Measurements from ENCODE around the gene UBTD2.
"Not testable (repeated sequence)": the region's sequence is repeated elsewhere in the genome, so short reads cannot be mapped to it uniquely, and the experiment has no call there.

The UBTD2 gene

GRCh38 chr5:172303572-172304335, 20.2 kb upstream of the UBTD2 start:
- TF ChIP-seq POLR2A (IDR thresholded peaks at IDR 0.05; ENCODE audit: low read length) (no peak), GATA1 (IDR thresholded peaks at IDR 0.05; ENCODE audit: low read depth, low read length) (no peak)
- peak in 1 of 2 experiments; percentile 7 for DNase-seq

DNA sequence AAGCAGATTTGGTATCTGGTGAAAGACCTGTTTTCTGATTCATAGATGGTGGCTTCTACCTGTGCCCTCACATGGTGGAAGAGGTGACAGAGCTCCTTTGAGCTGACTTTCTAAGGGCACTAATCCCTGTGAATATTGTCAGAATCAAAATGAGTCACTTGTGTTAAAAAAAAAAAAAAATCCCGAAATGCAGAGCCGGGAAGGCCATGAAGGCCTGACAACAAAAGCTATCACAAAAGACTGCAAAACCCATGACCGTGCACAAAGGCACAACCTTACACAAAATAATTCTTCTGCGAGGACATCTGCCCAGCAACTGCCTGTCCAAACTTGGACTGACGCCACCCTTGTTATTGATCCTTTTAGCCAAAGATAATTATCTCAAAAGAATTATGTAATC, 19.6 kb upstream of the UBTD2 start:
- TF ChIP-seq POLR2A (IDR thresholded peaks at IDR 0.05; ENCODE audit: low read length): no peak
- no peak for TF ChIP-seq GATA1 (IDR thresholded peaks at IDR 0.05; ENCODE audit: low read depth, low read length)
- DNase-seq: no peak

DNA sequence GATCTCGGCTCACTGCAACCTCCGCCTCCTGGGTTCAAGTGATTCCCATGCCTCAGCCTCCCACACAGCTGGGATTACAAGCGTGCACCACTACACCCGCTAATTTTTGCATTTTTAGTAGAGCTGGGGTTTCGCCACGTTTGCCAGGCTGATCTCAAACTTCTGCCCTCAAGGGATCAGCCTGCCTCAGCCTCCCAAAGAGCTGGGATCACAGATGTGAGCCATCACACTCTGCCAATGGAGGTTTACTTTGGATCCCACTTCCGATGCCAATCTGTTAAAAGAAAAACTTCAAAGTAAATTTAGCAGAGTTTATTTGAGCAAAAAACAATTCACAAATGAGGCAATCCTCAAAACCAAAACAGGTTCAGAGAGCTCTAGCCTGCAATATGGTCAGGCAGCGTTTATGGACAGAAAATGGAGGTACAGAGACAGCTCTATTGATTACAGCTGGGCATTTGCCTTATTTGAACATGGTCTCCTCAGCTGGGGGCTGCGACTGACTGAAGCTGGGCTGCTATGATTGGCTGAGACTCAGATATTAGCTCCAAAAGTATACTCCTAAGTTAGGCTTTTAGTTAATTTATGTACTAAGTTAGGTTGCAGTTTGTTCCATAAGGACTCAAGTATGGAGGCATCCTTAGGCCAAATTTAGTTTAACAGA, 18.6 kb upstream of the UBTD2 start:
- TF ChIP-seq GATA1 (IDR thresholded peaks at IDR 0.05; ENCODE audit: low read depth, low read length): no peak
- no peak for TF ChIP-seq POLR2A (IDR thresholded peaks at IDR 0.05; ENCODE audit: low read length)
- DNase-seq: no peak

- no peak for TF ChIP-seq POLR2A (IDR thresholded peaks at IDR 0.05; ENCODE audit: low read length)
- no peak for DNase-seq
Measured at GRCh38 chr5:172299916-172300439, 16.4 kb upstream of the UBTD2 start.

DNA sequence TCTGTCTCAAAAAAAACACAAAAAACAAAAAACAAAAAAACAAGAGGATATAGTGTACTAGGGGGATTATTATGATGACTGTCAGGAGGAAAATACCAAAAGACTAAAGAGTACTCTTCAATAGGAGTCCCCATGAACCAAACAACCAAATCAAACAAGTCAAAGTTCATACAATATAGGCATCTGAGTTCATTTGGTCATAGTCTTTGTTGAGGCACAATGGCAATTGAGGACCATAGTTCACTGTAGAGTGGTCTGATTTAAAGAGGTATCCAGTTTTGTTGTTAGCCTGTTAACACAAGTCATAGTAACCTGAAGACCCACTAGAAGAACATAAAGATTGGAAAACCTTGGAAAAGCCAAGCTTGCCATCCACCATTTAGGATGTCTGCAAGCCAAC, 11.3 kb upstream of the UBTD2 start:
- DNase-seq: no peak
- TF ChIP-seq POLR2A (IDR thresholded peaks at IDR 0.05; ENCODE audit: low read length) (no peak), GATA1 (IDR thresholded peaks at IDR 0.05; ENCODE audit: low read depth, low read length) (no peak)

DNA sequence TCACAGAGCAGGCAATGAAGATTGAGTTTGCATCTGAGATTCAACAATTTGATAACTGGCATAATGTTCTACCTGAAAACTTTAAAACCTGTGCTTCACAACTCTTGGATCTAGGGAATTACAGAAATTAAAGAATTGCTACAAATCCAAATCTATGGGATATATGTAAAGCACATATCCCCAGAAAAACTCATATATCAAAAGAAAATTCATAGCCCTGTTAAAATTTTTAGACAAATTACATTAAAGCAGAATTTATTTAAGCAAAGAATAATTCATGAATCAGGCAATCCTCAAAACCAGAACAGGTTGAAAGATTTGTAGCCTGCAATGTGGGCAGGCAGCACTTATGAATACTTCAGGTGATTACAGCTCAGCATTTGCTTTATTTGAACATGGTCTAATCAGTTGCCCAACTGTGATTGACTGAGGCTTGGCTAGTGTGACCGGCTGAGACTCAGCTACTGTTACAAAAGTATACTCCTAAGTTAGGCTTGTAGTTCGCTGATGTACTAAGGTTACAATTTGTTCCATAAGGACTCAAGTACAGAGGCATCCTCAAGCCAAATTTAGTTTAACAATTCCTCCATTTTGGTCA, 10.3 kb upstream of the UBTD2 start:
- DNase-seq: no peak
- no peak for TF ChIP-seq GATA1 (IDR thresholded peaks at IDR 0.05; ENCODE audit: low read depth, low read length)
- no peak for TF ChIP-seq POLR2A (IDR thresholded peaks at IDR 0.05; ENCODE audit: low read length)

DNA sequence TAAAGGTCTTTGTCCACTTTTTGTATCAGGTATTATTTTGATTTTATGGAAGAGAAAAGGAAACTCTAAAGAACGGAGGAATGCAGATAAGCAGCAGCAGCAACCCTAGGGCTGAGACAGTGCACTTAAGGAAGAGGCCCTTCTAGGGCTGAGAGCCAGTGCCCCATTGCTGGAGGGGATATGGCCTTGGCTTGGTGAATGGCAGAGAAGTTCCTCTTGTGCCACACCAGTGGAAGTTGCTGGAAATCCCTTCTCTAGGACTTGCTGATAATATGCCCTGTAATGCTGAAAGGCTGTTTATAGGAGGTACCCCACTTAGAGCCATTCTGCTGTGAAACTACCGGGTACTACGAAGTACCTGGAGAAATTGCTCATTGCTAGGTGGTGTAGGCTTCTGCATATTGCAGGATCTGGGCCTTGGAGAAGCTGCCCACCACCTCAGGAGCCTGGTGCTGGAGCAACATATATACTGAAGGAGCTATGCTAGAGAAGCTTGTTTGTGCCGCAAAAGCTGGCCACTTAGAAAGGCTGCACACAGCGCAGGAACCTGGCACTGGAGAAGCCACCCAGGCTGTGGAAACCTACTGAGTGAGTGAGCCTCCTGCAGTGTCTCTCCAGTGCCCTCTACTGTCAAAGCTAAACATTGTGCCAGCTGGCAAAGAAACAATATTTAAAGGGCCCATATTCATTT, 9.6 kb upstream of the UBTD2 start:
- peak; percentile 51 to 65 for DNase-seq
- TF ChIP-seq GATA1 (IDR thresholded peaks at IDR 0.05; ENCODE audit: low read depth, low read length): no peak
- TF ChIP-seq POLR2A (IDR thresholded peaks at IDR 0.05; ENCODE audit: low read length): no peak

GRCh38 chr5:172291837-172292236, 8.3 kb upstream of the UBTD2 start:
- DNase-seq: not testable (repeated sequence)

GRCh38 chr5:172288465-172288864, 4.9 kb upstream of the UBTD2 start:
- TF ChIP-seq GATA1 (IDR thresholded peaks at IDR 0.05; ENCODE audit: low read depth, low read length) (no peak), POLR2A (IDR thresholded peaks at IDR 0.05; ENCODE audit: low read length) (no peak)
- no peak for DNase-seq

GRCh38 chr5:172287140-172287539, 3.6 kb upstream of the UBTD2 start:
- not testable (repeated sequence) for DNase-seq

DNA sequence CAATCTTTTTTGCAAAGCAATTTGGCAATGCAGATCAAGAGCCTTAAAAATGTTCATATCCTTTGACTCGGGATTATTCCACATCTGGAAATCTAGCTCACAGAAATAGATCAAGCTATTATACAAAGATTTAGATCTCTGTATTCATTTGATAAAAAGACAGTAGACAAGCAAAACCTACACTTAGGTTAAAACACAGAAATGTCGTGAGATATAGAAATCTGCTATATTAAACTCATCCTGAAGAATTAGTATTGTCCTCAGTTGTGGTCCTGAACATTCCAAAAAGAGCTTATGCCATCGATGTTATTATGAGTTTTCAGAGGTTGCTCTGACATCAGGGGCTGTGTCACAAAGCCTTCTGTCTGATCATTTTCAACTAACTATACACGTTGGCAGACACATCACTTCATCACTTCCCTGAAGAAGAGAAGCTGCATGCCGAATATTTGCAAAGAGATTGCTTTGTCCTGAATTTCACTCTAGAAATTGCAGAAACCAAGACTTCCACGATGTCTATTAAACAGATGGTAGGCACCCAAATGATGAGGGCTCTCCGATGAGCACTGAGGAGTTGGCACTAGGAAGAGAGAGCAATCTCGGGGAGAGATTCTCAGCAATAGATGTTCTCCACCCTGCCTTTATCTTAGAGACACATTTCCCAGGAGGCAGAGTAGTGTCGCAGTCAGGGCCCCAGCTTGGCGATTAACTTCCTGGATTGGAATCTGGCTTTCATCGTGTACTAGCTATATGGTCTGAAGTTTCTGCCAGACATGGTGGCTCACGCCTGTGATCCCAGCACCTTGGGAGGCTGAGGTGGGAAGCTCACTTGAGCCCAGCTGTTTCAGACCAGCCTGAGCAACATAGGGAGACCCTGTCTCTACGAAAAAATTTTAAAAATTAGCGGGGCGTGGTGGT, 1.9 kb upstream of the UBTD2 start:
- TF ChIP-seq GATA1 (IDR thresholded peaks at IDR 0.05; ENCODE audit: low read depth, low read length): no peak
- no peak for TF ChIP-seq POLR2A (IDR thresholded peaks at IDR 0.05; ENCODE audit: low read length)
- no peak for DNase-seq

- DNase-seq: peak; percentile 53 to 67
- TF ChIP-seq POLR2A (IDR thresholded peaks at IDR 0.05; ENCODE audit: low read length) (no peak), GATA1 (IDR thresholded peaks at IDR 0.05; ENCODE audit: low read depth, low read length) (no peak)
Measured at GRCh38 chr5:172284611-172284980, 1.0 kb upstream of the UBTD2 start.

DNA sequence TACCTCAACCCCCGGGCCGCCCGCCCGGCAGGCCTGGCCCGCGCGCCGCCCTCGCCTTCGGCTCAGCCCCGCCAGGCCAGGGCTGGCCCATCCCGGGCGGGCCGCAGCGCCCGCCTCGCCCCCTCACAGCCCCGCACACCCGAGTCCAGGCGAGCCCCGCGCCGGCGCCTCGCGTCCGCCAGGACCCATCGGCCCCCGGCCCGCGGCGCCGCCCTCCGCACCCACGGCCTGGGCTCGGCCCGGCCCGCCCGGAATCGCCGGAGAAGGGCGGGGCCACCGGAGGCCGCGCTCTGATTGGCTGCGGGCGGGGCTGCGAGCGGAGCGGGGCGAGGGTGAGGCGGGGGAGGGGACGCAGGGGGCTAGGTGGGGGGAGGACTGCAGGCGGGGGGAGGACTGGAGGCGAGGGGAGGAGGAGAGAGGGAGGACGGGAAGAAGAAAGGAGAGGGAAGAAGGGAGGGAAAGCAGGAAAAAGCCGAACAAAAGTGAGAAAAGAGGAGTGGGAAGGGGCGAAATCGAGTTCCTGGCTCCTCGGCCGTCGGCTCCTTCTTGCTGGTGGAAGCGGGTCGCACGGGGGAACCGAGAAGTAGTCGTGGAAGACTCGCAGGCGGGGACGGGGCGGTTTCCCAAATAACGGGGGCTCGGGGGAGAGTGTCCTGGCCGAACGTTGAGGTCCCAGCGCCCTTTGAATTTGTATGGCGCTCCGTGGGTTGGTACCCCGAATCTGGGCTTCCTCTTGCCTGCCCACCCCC, 472 bp upstream of the UBTD2 start:
- TF ChIP-seq POLR2A (IDR thresholded peaks at IDR 0.05; ENCODE audit: low read length) (no peak), GATA1 (IDR thresholded peaks at IDR 0.05; ENCODE audit: low read depth, low read length) (no peak)
- peak; percentile 44 to 58 for DNase-seq

All from erythroblast (primary cell).